Epithelial cell of proximal tubule (primary cell): Measurements from ENCODE around the gene FMNL2. TPM values are rescaled to one million over a fixed set of nuclear protein-coding genes. Genes with fewer than 3 reads are reported as not detected.

Experiments used
- DNase-seq: peaks from one replicate; pipeline ENCODE4 v3.0.0-alpha.2; 2011; ENCODE audit warnings: low read depth
- H3K4me3 ChIP-seq: 2 replicates; pipeline ENCODE4 v1.5.1; 2011; ENCODE audit warnings: low read depth, mild to moderate bottlenecking, low read length
- total RNA-seq: library from RNA; depleted of rRNA; stranded (reverse); fragments of >200 nt; gene quantifications from 2 replicates; pipeline ENCODE4 v1.2.3, GENCODE V29; 2015
- TF ChIP-seq, protein P1 (sequence below): conservative IDR thresholded peaks from 2 replicates; pipeline ENCODE4 v1.5.1; 2012; ENCODE audit warnings: low read depth, mild to moderate bottlenecking, low read length

The FMNL2 gene
- total RNA-seq, 1 donor from 2014 or later, result 29.7 TPM

DNA sequence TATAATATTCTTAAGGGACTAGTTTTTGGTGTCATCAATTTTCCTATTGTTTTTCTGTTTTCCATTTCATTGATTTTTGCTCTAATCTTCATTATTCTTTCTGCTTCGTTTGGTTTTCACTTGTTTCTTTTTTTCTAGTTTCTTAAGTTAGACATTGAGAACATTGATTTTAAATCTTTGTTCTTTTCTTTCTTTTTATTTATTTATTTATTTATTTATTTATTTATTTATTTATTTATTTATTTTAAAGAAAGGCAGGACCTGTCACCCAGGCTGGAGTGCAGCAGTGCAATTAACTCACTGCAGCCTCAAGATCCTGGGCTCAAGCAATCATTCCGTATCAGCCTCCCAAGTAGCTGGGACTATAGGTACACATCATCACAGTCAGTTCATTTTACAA lies 7.0 kb upstream of the FMNL2 start:
- no peak overlapping the region for H3K4me3 ChIP-seq
- TF ChIP-seq, protein P1, sequence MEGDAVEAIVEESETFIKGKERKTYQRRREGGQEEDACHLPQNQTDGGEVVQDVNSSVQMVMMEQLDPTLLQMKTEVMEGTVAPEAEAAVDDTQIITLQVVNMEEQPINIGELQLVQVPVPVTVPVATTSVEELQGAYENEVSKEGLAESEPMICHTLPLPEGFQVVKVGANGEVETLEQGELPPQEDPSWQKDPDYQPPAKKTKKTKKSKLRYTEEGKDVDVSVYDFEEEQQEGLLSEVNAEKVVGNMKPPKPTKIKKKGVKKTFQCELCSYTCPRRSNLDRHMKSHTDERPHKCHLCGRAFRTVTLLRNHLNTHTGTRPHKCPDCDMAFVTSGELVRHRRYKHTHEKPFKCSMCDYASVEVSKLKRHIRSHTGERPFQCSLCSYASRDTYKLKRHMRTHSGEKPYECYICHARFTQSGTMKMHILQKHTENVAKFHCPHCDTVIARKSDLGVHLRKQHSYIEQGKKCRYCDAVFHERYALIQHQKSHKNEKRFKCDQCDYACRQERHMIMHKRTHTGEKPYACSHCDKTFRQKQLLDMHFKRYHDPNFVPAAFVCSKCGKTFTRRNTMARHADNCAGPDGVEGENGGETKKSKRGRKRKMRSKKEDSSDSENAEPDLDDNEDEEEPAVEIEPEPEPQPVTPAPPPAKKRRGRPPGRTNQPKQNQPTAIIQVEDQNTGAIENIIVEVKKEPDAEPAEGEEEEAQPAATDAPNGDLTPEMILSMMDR, result no peak
- no peak for DNase-seq

DNA sequence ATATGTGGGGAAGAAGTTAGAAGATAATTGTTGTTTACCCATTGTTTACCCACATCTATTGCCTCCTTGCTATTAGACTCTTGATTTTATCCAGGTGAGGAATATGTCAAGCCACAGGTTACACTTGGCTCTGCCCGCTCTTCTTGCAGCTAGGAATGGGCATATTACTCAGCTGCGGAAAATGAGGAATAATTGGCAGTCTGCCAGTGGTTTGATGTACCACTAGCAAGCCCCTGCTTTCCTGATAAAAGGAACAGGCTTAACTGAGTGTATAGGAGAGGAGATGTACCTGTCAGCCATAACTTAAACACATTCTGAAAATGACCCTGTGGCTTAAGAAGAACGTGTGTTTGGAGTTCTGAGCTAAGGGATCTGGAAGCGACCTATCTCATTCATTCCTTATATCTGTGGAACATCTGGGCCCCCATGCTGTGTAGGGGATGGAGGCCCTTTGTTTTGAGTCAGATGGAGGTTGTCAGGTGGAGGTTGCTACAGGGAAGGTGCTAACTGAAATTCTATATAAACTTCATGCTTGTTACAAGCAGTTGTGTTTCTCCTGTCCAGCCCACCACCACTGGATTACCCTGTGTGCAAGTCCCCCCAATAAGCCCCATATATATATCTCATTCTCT lies 4.6 kb upstream of the FMNL2 start:
- TF ChIP-seq, protein P1, result no peak
- no peak for DNase-seq
- H3K4me3 ChIP-seq, result no peak overlapping the region

DNA sequence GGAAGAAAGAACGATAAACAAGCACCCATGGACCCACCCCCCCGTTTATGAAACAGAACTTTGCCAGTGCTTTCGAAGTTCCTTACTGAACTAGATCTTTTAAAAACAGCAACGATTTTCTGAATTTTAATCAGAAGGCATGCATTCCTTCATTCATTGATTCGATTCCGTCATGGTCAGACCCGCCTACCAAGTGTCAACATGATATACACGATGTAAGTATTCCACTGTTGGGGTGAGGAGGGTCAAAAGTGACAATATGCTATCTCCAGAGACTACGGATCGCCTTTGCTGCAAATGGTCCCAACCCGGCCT lies 316 bp upstream of the FMNL2 start:
- TF ChIP-seq, protein P1, result no peak
- H3K4me3 ChIP-seq, result peak overlapping the region; percentile 87
- DNase-seq, result no peak

DNA sequence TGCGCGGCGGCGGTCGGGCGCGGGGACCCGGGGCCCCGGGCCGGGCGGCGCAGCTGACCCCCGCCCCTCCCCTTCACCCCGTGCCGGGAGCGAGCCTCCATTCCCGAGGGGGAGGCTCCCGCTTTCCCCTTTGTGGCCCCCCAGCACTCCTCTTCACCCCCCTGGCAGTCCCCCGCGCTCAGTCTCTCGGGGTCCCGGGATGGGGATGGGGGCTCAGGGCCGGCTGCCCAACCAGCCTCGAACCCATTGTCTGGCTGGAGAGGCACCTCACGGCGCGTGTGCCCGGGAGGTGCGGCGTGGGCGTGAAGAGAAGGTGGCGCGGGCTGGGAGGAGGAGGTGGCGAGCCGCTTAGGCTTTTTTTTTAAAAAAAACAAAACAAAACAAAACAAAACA lies 748 bp downstream of the FMNL2 start:
- DNase-seq, result no peak
- peak overlapping the region; percentile 87 for H3K4me3 ChIP-seq
- TF ChIP-seq, protein P1, result no peak

DNA sequence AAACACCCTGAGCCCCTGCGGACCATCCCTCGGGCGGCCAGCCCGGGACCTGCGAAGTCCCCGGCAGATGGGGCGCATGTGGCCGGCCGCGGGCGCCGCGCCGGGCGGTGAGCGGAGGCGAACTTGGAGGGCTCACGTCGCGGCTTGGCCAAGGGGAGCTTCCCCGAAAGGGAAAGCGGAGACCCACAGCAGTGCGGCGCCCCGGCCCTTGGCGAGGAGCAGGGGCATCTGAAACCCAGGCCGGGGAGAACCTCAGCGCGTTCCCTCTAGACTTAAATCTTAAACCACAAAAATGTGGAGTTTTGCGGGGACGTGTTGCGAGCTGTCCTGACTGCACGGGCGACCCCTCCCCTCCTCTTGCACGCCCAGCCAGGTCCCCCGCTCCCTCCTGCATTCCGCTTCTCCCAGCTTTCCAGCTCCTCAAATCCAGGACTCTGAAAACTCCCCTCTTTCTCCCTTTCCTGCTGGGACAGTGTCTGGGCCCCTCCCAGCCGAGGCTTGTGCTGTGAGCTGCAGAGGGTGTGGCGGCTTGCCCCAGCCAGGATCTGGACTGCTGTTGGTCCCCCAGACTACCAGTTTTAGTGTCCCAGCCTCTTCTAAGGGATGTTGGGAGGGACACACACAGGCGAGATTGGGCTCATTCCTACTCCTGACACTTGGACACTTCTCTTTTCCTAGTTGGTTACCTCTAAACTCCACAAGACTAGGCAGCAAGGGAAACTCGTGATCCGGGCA lies 1.3 kb downstream of the FMNL2 start:
- TF ChIP-seq, protein P1, result no peak
- DNase-seq, result no peak
- H3K4me3 ChIP-seq, result peak overlapping the region; percentile 87

DNA sequence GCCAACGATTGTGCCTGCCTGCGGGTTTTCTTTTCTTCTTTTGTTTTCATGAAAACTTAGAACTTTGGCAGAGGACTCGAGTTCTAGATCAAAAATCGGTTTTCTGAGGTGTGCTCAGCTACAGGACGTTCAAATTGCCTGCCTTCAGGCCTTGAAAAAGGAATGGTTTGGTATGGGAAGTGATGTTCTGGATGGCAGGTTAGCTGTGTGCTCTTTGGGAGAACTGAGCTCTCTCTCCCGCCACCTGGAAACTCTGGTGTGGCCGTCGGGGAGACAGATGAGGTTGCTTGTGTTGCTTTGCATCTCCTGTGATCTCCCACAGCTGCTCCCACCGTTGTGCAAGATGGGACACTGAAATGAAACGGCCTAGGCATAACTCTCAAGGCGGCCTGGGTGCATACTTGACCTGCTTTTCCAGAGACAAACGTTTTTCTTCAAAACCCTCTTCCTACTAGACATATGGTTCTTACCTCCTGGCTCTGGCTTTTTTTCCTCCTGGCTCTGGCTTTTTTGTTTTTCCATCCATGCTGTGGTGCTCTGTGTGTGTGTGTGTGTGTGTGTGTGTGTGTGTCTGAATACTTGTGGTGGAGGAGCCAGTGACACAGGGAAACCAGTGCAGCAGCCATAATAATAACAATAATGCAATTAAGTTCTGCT lies 2.0 kb downstream of the FMNL2 start:
- DNase-seq, result no peak
- H3K4me3 ChIP-seq, result peak overlapping the region; percentile 87
- TF ChIP-seq, protein P1, result no peak
